HG02642 (cell line): ENCODE measurements around the gene CDH8.
"Not testable (repeated sequence)": the region's sequence is repeated elsewhere in the genome, so short reads cannot be mapped to it uniquely, and the experiment has no call there.

Experiments
- ATAC-seq: cut with Tn5 transposase; IDR thresholded peaks from one replicate; pipeline ENCODE4 v1.9.1; 2021; ENCODE audit warnings: mild to moderate bottlenecking; ENCODE audit not compliant: unreplicated experiment, poor library complexity

The CDH8 gene

GRCh38 chr16:61798741-61799140 is 237.5 kb downstream of the CDH8 start:
- ATAC-seq: no peak

GRCh38 chr16:61797961-61798507 is 238.2 kb downstream of the CDH8 start:
- no peak for ATAC-seq

- ATAC-seq: no peak
Measured at GRCh38 chr16:61797296-61797795, 238.9 kb downstream of the CDH8 start.

GRCh38 chr16:61792194-61792909 is 243.9 kb downstream of the CDH8 start:
- no peak for ATAC-seq

GRCh38 chr16:61791464-61791863 is 244.8 kb downstream of the CDH8 start:
- ATAC-seq: no peak

- ATAC-seq: not testable (repeated sequence)
Measured at GRCh38 chr16:61781855-61782254, 254.4 kb downstream of the CDH8 start.

GRCh38 chr16:61780161-61780560 is 256.1 kb downstream of the CDH8 start:
- ATAC-seq: no peak

GRCh38 chr16:61770301-61770700 is 265.9 kb downstream of the CDH8 start:
- no peak for ATAC-seq

- no peak for ATAC-seq
Measured at GRCh38 chr16:61763991-61764390, 272.2 kb downstream of the CDH8 start.

- ATAC-seq: no peak
Measured at GRCh38 chr16:61763013-61763412, 273.2 kb downstream of the CDH8 start.

- ATAC-seq: no peak
Measured at GRCh38 chr16:61730997-61731396, 305.2 kb downstream of the CDH8 start.

- ATAC-seq: no peak
Measured at GRCh38 chr16:61726701-61727100, 309.5 kb downstream of the CDH8 start.

GRCh38 chr16:61726125-61726524 is 310.1 kb downstream of the CDH8 start:
- no peak for ATAC-seq

- ATAC-seq: no peak
Measured at GRCh38 chr16:61721544-61721943, 314.7 kb downstream of the CDH8 start.

GRCh38 chr16:61715393-61715792 is 320.8 kb downstream of the CDH8 start:
- ATAC-seq: no peak

- ATAC-seq: no peak
Measured at GRCh38 chr16:61713787-61714186, 322.5 kb downstream of the CDH8 start.

- ATAC-seq: not testable (repeated sequence)
Measured at GRCh38 chr16:61699640-61700039, 336.6 kb downstream of the CDH8 start.

- no peak for ATAC-seq
Measured at GRCh38 chr16:61684541-61684940, 351.7 kb downstream of the CDH8 start.

GRCh38 chr16:61681673-61682072 is 354.6 kb downstream of the CDH8 start:
- ATAC-seq: no peak

- ATAC-seq: no peak
Measured at GRCh38 chr16:61681124-61681523, 355.1 kb downstream of the CDH8 start.

- ATAC-seq: no peak
Measured at GRCh38 chr16:61678182-61678581, 358.1 kb downstream of the CDH8 start.

GRCh38 chr16:61677776-61678175 is 358.5 kb downstream of the CDH8 start:
- no peak for ATAC-seq
